ENCODE measurements around the gene CRHR1.
"Not testable (repeated sequence)": the region's sequence is repeated elsewhere in the genome, so short reads cannot be mapped to it uniquely, and the experiment has no call there.

The CRHR1 gene

GRCh38 chr17:45855691-45856336 is 71.7 kb downstream of the CRHR1 start:
- Histone ChIP-seq H3K9ac (ENCODE audit: low read length) (no peak overlapping the region), H3K36me3 (ENCODE audit: control insufficient read depth, insufficient read depth, low read length) (no peaks in the 10 kb centered on the region), H3K4me1 (ENCODE audit: control insufficient read depth, insufficient read depth, low read length) (no peaks in the 10 kb centered on the region), H3K4me3 (ENCODE audit: low read length) (no peak overlapping the region), H3K27me3 (ENCODE audit: control insufficient read depth, insufficient read depth, low read length) (peaks cover 6% of the 10 kb centered on the region), H3K27ac (ENCODE audit: low read depth, low read length) (no peak overlapping the region)

- H3K27me3 ChIP-seq (ENCODE audit: control insufficient read depth, insufficient read depth, low read length), result no peaks in the 10 kb centered on the region
- no peak overlapping the region for H3K27ac ChIP-seq (ENCODE audit: low read depth, low read length)
- no peak overlapping the region for H3K4me3 ChIP-seq (ENCODE audit: low read length)
- no peaks in the 10 kb centered on the region for H3K36me3 ChIP-seq (ENCODE audit: control insufficient read depth, insufficient read depth, low read length)
- H3K4me1 ChIP-seq (ENCODE audit: control insufficient read depth, insufficient read depth, low read length), result no peaks in the 10 kb centered on the region
- H3K9ac ChIP-seq (ENCODE audit: low read length), result no peak overlapping the region
These were observed 74.0 kb downstream of the CRHR1 start for GRCh38 chr17:45857977-45858708.

- no peaks in the 10 kb centered on the region for H3K4me1 ChIP-seq (ENCODE audit: control insufficient read depth, insufficient read depth, low read length)
- no peak overlapping the region for H3K9ac ChIP-seq (ENCODE audit: low read length)
- no peak overlapping the region for H3K4me3 ChIP-seq (ENCODE audit: low read length)
- H3K27ac ChIP-seq (ENCODE audit: low read depth, low read length), result no peak overlapping the region
- H3K36me3 ChIP-seq (ENCODE audit: control insufficient read depth, insufficient read depth, low read length), result no peaks in the 10 kb centered on the region
- H3K27me3 ChIP-seq (ENCODE audit: control insufficient read depth, insufficient read depth, low read length), result no peaks in the 10 kb centered on the region
These were observed 77.0 kb downstream of the CRHR1 start for GRCh38 chr17:45861165-45861564.

- H3K4me3 ChIP-seq (ENCODE audit: low read length); H3K36me3 ChIP-seq (ENCODE audit: control insufficient read depth, insufficient read depth, low read length); H3K27ac ChIP-seq (ENCODE audit: low read depth, low read length); H3K9ac ChIP-seq (ENCODE audit: low read length); H3K4me1 ChIP-seq (ENCODE audit: control insufficient read depth, insufficient read depth, low read length); H3K27me3 ChIP-seq (ENCODE audit: control insufficient read depth, insufficient read depth, low read length): not testable (repeated sequence)
These were observed 78.0 kb downstream of the CRHR1 start for GRCh38 chr17:45862127-45862526.

GRCh38 chr17:45863857-45864654 is 79.9 kb downstream of the CRHR1 start:
- H3K27me3 ChIP-seq (ENCODE audit: control insufficient read depth, insufficient read depth, low read length), result no peaks in the 10 kb centered on the region
- H3K4me3 ChIP-seq (ENCODE audit: low read length), result no peak overlapping the region
- no peaks in the 10 kb centered on the region for H3K4me1 ChIP-seq (ENCODE audit: control insufficient read depth, insufficient read depth, low read length)
- H3K36me3 ChIP-seq (ENCODE audit: control insufficient read depth, insufficient read depth, low read length), result no peaks in the 10 kb centered on the region
- no peak overlapping the region for H3K9ac ChIP-seq (ENCODE audit: low read length)
- no peak overlapping the region for H3K27ac ChIP-seq (ENCODE audit: low read depth, low read length)

GRCh38 chr17:45867171-45867570 is 83.1 kb downstream of the CRHR1 start:
- H3K36me3 ChIP-seq (ENCODE audit: control insufficient read depth, insufficient read depth, low read length), result no peaks in the 10 kb centered on the region
- H3K27me3 ChIP-seq (ENCODE audit: control insufficient read depth, insufficient read depth, low read length), result no peaks in the 10 kb centered on the region
- no peak overlapping the region for H3K27ac ChIP-seq (ENCODE audit: low read depth, low read length)
- no peak overlapping the region for H3K4me3 ChIP-seq (ENCODE audit: low read length)
- no peaks in the 10 kb centered on the region for H3K4me1 ChIP-seq (ENCODE audit: control insufficient read depth, insufficient read depth, low read length)
- H3K9ac ChIP-seq (ENCODE audit: low read length), result no peak overlapping the region

- H3K27me3 ChIP-seq (ENCODE audit: control insufficient read depth, insufficient read depth, low read length), result no peaks in the 10 kb centered on the region
- H3K27ac ChIP-seq (ENCODE audit: low read depth, low read length), result no peak overlapping the region
- H3K9ac ChIP-seq (ENCODE audit: low read length), result no peak overlapping the region
- no peaks in the 10 kb centered on the region for H3K36me3 ChIP-seq (ENCODE audit: control insufficient read depth, insufficient read depth, low read length)
- H3K4me1 ChIP-seq (ENCODE audit: control insufficient read depth, insufficient read depth, low read length), result no peaks in the 10 kb centered on the region
- H3K4me3 ChIP-seq (ENCODE audit: low read length), result no peak overlapping the region
These were observed 83.6 kb downstream of the CRHR1 start for GRCh38 chr17:45867702-45868101.

GRCh38 chr17:45868276-45868675 is 84.2 kb downstream of the CRHR1 start:
- no peaks in the 10 kb centered on the region for H3K36me3 ChIP-seq (ENCODE audit: control insufficient read depth, insufficient read depth, low read length)
- H3K9ac ChIP-seq (ENCODE audit: low read length), result no peak overlapping the region
- H3K27me3 ChIP-seq (ENCODE audit: control insufficient read depth, insufficient read depth, low read length), result no peaks in the 10 kb centered on the region
- no peak overlapping the region for H3K27ac ChIP-seq (ENCODE audit: low read depth, low read length)
- H3K4me3 ChIP-seq (ENCODE audit: low read length), result no peak overlapping the region
- H3K4me1 ChIP-seq (ENCODE audit: control insufficient read depth, insufficient read depth, low read length), result no peaks in the 10 kb centered on the region

- Histone ChIP-seq H3K27me3 (ENCODE audit: control insufficient read depth, insufficient read depth, low read length) (no peaks in the 10 kb centered on the region), H3K27ac (ENCODE audit: low read depth, low read length) (no peak overlapping the region), H3K9ac (ENCODE audit: low read length) (no peak overlapping the region)
These were observed 85.7 kb downstream of the CRHR1 start for GRCh38 chr17:45869676-45870341.

GRCh38 chr17:45870342-45870974 is 86.3 kb downstream of the CRHR1 start:
- Histone ChIP-seq H3K4me1 (ENCODE audit: control insufficient read depth, insufficient read depth, low read length) (no peaks in the 10 kb centered on the region), H3K4me3 (ENCODE audit: low read length) (no peak overlapping the region), H3K27me3 (ENCODE audit: control insufficient read depth, insufficient read depth, low read length) (no peaks in the 10 kb centered on the region), H3K27ac (ENCODE audit: low read depth, low read length) (no peak overlapping the region), H3K9ac (ENCODE audit: low read length) (no peak overlapping the region), H3K36me3 (ENCODE audit: control insufficient read depth, insufficient read depth, low read length) (no peaks in the 10 kb centered on the region)

More at GRCh38 chr17:45869676-45870341, 85.7 kb downstream of the CRHR1 start:
- Histone ChIP-seq H3K36me3 (ENCODE audit: control insufficient read depth, insufficient read depth, low read length) (no peaks in the 10 kb centered on the region), H3K4me1 (ENCODE audit: control insufficient read depth, insufficient read depth, low read length) (no peaks in the 10 kb centered on the region), H3K4me3 (ENCODE audit: low read length) (no peak overlapping the region)

- H3K9ac ChIP-seq (ENCODE audit: low read length), result no peak overlapping the region
- H3K4me1 ChIP-seq (ENCODE audit: control insufficient read depth, insufficient read depth, low read length), result no peaks in the 10 kb centered on the region
- no peaks in the 10 kb centered on the region for H3K36me3 ChIP-seq (ENCODE audit: control insufficient read depth, insufficient read depth, low read length)
- no peaks in the 10 kb centered on the region for H3K27me3 ChIP-seq (ENCODE audit: control insufficient read depth, insufficient read depth, low read length)
- no peak overlapping the region for H3K27ac ChIP-seq (ENCODE audit: low read depth, low read length)
- H3K4me3 ChIP-seq (ENCODE audit: low read length), result no peak overlapping the region
These were observed 87.6 kb downstream of the CRHR1 start for GRCh38 chr17:45871718-45872117.

GRCh38 chr17:45873728-45874127 is 89.6 kb downstream of the CRHR1 start:
- Histone ChIP-seq H3K4me1 (ENCODE audit: control insufficient read depth, insufficient read depth, low read length) (no peaks in the 10 kb centered on the region), H3K36me3 (ENCODE audit: control insufficient read depth, insufficient read depth, low read length) (no peaks in the 10 kb centered on the region), H3K9ac (ENCODE audit: low read length) (no peak overlapping the region), H3K27me3 (ENCODE audit: control insufficient read depth, insufficient read depth, low read length) (no peaks in the 10 kb centered on the region), H3K4me3 (ENCODE audit: low read length) (no peak overlapping the region), H3K27ac (ENCODE audit: low read depth, low read length) (no peak overlapping the region)

Data from rectal smooth muscle tissue (tissue), 1 donor.